C1 segment of cervical spinal cord (tissue), 14 donors: ENCODE results near the gene TWIST2.

Experiments used
- DNase-seq, 14 donors: peaks; one replicate each; lab custom pipeline; 2025; lab: John Stamatoyannopoulos, UW

The TWIST2 gene

DNA sequence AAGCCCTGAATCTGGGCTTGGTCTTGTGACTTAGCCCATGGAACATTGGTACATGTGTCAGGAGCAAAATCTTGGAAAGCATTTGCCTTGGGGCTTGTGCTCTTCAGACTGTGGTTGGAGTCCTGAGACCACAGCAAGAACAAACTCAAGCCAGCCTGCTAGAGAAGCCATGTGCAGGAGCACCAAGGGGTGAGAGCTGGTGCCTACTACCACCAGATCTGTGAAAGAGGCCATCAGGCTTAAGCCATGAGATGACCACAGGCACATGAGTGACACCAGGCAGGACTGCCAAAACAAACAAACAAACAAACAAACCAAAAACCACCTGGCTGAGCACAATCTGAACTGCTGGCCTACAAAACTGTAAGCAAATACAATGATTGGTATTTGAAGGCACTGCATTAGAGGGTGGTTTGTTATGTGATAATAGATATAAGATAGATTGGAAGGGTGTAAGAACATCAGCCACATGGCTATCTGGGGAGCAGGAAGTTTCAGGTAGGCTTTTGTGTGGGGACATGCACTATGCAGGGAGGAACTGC lies 9.0 kb upstream of the TWIST2 start:
- DNase-seq: no peak

GRCh38 chr2:238839428-238839827 lies 8.5 kb upstream of the TWIST2 start:
- DNase-seq: no peak

GRCh38 chr2:238841542-238842164 lies 6.2 kb upstream of the TWIST2 start:
- DNase-seq: no peak

DNA sequence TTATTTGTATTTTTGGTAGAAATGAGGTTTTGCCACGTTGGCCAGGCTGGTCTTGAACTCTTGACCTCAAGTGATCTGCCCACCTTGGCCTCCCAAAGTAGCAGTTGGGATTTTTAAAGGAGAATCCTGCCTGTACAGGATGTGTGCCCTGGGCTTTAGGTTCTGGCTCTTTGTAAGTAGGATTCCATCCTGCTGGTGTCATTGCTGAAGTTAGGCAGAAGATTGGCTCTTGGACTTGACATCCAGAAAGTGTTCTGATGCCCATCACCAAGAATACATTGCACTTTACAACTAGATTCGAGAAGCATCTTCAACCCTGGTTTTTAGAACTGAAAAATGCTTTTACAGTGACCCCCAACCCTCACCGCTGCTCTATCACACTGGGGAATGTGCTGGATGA lies 4.4 kb upstream of the TWIST2 start:
- no peak for DNase-seq

DNA sequence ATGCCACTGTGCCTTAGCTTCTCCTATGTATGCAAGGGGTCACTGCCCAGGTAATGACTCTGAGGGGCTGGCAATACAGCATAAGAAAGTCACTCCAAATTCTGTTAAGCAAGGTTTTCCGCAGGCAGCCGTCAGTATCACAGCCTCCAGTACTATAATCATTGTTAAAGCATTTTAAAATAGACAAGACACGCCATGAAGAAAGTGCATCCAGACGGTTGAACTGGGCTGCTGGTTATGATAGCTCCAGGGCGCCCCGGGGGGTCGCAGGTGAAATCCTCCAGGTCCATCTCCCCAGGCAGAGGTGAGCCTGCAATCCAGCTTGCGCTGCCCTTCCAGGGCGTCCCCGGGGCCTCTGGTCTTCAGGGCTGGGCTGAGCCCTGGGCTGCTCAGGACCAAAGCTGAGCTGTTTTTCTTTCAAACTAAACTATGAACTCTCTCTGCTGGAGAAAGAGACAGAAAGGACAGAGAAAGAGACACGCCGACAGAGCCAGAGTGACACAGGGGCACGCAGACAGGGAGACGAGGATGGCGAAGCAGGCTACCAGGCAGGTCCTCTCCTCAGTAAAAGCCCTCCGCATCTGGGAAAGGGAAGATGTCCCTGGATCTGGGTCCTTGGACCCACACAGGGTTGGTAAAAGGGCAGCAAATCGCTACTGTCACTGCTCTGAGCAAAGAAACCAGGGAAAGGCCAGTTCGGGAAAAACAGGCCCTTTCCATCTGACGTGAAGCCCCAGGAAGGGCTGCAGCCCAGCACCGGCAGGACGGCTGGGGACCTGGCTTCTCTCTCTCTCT lies 2.1 kb upstream of the TWIST2 start:
- no peak for DNase-seq

DNA sequence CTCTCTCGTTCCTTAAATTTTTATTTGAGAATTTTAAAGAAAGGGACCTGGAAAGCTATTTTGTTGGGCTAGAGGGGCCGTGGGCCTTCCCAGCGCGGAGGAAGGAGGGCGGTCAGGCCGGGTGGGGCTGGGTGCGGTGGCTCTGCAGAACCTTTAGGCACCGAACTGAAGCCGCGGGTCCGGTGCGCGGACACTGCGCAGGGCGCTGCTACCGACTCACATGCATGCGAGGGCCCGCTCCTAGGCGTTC lies 1.6 kb upstream of the TWIST2 start:
- no peak for DNase-seq

DNA sequence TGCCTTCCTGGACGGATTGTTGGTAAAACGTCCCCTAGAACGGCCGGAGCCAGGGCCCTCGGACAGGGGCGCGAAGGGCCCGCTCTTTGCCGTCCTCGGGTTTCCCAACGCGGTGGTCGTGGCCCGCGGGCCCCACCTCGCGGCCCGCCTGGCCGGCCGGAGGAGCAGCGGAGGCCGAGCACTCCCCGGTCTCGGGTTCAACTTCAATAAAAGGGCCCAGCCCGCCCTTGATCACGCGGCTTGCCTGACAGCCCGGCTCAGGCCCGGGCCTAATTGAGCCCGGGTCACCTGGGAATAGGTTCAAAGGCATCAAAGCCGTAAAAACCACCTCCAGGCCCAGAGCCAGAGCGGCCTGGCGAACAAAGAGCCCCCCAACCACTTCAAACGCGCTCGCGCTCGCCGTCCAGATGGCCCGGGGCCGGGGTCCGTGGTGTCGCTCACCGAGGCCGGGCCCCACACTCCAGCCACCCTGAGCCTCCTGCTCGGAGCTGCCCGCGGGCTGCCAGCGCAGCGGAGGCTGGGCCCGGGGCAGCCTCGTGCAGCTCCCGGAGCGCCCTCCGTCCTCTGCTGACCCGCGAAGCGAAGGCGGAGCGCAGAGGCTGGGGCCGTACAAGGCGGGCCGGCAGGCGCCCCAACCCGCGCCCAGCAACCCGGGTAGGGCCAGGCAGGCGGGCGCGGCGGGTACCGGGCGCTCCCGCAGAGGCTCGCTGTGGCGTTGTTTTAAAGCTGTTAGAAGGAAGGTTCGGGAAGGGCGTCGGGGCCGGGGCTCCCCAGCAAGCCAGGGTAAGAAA lies 1.1 kb upstream of the TWIST2 start:
- no peak for DNase-seq

DNA sequence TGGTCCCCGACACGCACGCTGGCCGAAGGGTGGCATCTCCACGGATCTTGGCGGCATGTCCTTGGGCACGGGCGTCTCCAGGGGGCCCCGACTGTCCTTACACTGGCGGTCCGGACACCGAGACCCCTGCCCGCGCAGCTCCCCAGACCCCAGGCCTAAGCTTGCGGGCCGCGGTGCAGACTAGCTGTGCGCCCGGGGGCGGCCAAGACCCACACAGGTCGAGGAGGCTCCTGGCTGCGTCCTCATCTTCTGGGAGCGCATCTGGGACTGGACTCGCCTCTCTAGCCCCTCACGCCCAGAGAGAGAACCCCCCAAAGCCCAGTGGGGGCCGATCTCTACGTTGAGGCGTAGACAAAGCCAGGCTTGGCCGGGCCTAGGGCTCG lies 475 bp upstream of the TWIST2 start:
- DNase-seq: no peak

DNA sequence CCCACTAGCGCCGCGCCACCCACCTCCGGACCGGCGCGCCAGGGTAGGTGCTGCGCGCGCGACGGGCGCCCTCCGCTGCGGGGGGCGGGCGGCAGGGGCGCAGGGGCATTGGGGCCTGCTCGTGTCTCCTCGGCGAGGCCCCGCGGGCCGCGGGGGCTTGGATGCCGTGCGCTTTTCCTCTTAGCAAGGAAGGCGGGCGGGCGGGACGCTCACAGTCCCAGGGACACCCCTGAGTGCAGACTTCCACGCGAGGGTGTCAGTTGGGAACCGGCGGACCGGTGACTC lies 748 bp downstream of the TWIST2 start:
- DNase-seq: no peak

- no peak for DNase-seq
Observed at GRCh38 chr2:238848976-238849853, 1.3 kb downstream of the TWIST2 start.

DNA sequence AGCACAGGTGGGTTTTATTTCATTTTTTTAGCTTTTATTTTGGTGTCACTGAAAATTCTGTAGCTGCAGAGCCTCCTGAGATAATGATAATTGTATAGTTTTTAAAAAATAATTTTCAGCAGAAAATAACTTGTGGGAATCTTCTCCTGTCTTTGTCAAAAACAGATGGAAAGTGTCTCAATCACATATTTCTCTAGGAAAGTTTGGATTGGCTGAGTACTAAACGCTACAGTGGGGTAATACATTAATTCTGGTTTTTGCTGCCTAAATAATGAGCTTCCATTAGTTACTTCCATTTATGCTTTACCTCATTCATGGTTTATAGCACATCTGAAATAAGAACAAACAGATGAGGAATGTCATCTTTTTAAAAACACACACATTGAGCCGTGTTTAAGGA lies 2.2 kb downstream of the TWIST2 start:
- no peak for DNase-seq

- DNase-seq: no peak
Observed at GRCh38 chr2:238851026-238851425, 3.1 kb downstream of the TWIST2 start.

DNA sequence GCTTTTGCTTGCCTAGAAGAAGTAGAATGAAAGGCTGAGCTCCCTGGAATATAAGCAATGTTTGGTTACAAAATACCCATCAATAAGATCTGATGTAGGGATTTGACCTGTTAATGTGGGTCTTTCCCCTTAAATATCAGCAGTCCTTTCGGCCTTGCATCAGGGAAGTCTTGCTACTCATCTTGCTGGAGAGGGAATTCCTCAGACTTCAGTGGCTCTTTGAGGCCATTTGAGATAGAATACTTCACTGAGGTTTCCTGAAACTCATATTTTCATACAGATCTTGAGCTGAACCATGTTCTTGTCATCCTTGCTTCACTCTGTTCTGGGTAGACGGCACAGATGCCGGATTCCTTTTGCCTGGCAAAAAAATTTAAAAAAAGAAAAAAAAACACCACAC lies 3.9 kb downstream of the TWIST2 start:
- no peak for DNase-seq

DNA sequence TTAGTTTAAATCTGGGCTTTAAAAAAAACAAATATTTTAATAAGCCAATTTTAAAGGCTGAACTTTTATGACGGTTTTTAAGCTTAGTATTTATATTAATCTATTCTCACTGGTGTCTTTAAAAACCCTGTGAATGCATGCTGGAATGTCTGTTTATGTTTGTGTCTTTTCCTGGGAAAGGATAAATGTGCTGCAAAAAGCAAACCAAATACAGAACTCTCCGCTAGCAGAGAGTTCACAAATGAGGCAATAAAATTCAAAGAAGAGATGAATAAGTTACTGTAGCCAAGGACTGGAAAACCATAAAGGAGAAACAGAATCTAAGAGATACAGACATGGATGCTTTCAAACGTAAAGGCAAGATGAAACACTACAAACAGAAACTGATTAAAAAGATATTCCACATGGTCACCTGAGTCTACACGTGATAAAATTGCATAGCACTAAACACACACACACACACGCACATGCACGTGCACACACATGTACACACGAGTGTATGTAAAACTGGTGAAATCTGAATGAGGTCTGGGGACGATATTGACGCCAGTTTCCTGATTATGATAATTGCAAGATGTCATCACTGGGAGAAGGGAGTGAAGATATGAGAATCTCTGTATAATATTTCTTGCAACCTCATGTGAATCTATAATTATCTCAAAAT lies 4.5 kb downstream of the TWIST2 start:
- DNase-seq: no peak

DNA sequence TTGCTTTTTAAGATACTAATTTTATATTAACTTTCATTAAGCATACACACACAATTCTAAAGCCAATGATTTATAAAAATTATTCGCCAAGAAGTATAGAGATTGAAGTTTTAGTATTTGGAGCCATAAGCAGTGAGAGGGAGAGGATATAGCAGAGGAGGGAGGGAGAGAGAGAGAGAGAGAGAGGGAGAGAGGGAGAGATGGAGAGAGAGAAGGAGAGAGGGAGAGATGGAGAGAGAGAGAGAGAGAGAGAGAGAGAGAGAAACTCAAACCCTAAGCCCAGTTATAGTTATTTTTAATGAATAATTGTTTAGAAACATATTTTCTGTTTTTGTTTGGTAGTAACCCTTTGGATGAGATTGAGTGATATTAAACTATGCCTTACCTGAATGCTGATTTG lies 5.3 kb downstream of the TWIST2 start:
- DNase-seq: no peak

GRCh38 chr2:238853721-238854120 lies 5.8 kb downstream of the TWIST2 start:
- DNase-seq: no peak

DNA sequence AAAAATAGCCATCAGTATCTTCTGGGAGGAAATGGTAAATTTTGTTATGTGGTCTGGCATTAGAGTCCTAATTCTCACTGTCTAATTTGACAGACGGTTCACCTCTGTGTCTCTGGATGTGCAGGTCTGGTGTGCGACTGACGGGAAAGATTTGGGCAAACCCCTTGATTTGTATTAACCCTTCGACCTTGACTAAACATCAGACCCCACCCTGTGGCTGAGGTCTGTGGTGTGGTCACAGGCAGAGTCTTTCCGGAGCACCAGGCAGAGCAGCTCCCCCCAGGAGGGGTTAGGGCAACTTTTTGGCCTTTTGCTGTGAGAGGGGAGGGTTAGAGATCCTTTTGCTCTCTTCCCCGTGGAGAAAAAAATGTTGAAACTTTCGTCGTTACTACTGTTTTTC lies 6.4 kb downstream of the TWIST2 start:
- no peak for DNase-seq

GRCh38 chr2:238854699-238855229 lies 6.9 kb downstream of the TWIST2 start:
- DNase-seq: no peak

- no peak for DNase-seq
Observed at GRCh38 chr2:238855299-238855698, 7.4 kb downstream of the TWIST2 start.

GRCh38 chr2:238855891-238856580 lies 8.2 kb downstream of the TWIST2 start:
- no peak for DNase-seq
